Mesothelial cell of epicardium (in vitro differentiated cells): Measurements from ENCODE around the gene RPL27A. TPM values are rescaled to one million over a fixed set of nuclear protein-coding genes. Genes with fewer than 3 reads are reported as not detected.

ENCODE experiments used
- DNase-seq, 2 experiments: peaks; one replicate each; pipeline ENCODE4 v3.0.0; 2021; ENCODE audit warnings: low spot score in 2 of 2; ENCODE audit not compliant: unreplicated experiment in 2 of 2
- H3K27ac Mint-ChIP-seq: 2 replicates; pipeline ENCODE4 v1.8.0; 2021; ENCODE audit warnings: mixed read lengths
- H3K27me3 Mint-ChIP-seq: 2 replicates; pipeline ENCODE4 v1.8.0; 2021; ENCODE audit warnings: low read depth, mixed read lengths
- H3K36me3 Mint-ChIP-seq: 2 replicates; pipeline ENCODE4 v1.8.0; 2021; ENCODE audit warnings: mixed read lengths
- H3K4me1 Mint-ChIP-seq: 2 replicates; pipeline ENCODE4 v1.8.0; 2021; ENCODE audit warnings: mixed read lengths
- H3K4me3 Mint-ChIP-seq: 2 replicates; pipeline ENCODE4 v1.8.0; 2021; ENCODE audit warnings: mild to moderate bottlenecking, moderate library complexity, mixed read lengths
- H3K9me3 Mint-ChIP-seq: 2 replicates; pipeline ENCODE4 v1.8.0; 2021; ENCODE audit warnings: mixed read lengths
- CTCF ChIP-seq: fragments of 200-600 bp; sonication (generic); IDR thresholded peaks from one replicate; pipeline ENCODE4 v1.5.0; 2021; ENCODE audit warnings: antibody characterized with exemption; ENCODE audit not compliant: unreplicated experiment
- total RNA-seq: library from RNA; stranded (reverse); gene quantifications from 3 replicates; pipeline ENCODE4 v1.2.1, GENCODE V29; 2021

RPL27A gene
- total RNA-seq, 1 donor from 2014 or later: 923 TPM

GRCh38 chr11:8719211-8719649 is 36.6 kb downstream of the RPL27A start:
- Mint-ChIP-seq H3K27me3 (no peaks in the 10 kb centered on the region), H3K4me3 (no peak overlapping the region), H3K27ac (peak overlapping the region; percentile 84), H3K36me3 (peaks cover 18% of the 10 kb centered on the region), H3K4me1 (peaks cover 64% of the 10 kb centered on the region), H3K9me3 (no peaks in the 10 kb centered on the region)
- DNase-seq: no peak
- TF ChIP-seq CTCF: no peak

- Mint-ChIP-seq H3K36me3 (peaks cover 17% of the 10 kb centered on the region), H3K27ac (peak overlapping the region; percentile 53), H3K27me3 (no peaks in the 10 kb centered on the region), H3K4me1 (peaks cover 64% of the 10 kb centered on the region), H3K4me3 (no peak overlapping the region), H3K9me3 (no peaks in the 10 kb centered on the region)
- DNase-seq: no peak
- no peak for TF ChIP-seq CTCF
These were observed 37.1 kb downstream of the RPL27A start for GRCh38 chr11:8719721-8720120.

DNA sequence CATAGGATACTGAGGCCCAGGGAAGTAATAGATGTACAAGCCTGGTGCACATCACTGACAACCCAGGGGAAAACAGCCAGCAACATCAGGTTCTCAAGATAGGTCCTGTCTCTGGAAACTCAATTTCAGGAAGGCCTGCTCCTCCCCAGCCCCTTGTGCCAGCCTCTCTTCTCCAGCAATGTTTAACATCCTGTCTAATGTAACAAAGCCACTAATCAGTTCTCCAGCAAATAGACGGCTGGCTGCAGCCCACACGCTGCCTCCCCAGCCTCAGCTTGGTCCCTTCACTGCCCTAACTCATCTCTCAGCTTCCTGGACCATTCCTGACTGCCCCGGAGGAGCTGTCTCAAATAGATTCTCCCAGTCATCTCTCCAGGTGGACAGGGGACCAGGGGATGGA is 37.8 kb downstream of the RPL27A start:
- Mint-ChIP-seq H3K4me1 (peaks cover 64% of the 10 kb centered on the region), H3K27me3 (no peaks in the 10 kb centered on the region), H3K27ac (peak overlapping the region; percentile 92), H3K36me3 (peaks cover 15% of the 10 kb centered on the region), H3K9me3 (no peaks in the 10 kb centered on the region), H3K4me3 (no peak overlapping the region)
- no peak for DNase-seq
- TF ChIP-seq CTCF: no peak

- H3K4me1 Mint-ChIP-seq: peaks cover 64% of the 10 kb centered on the region
- no peak for DNase-seq
- no peaks in the 10 kb centered on the region for H3K9me3 Mint-ChIP-seq
- H3K27me3 Mint-ChIP-seq: no peaks in the 10 kb centered on the region
- H3K27ac Mint-ChIP-seq: peak overlapping the region; percentile 92
- H3K36me3 Mint-ChIP-seq: peaks cover 20% of the 10 kb centered on the region
- peak overlapping the region; percentile 15 for H3K4me3 Mint-ChIP-seq
- no peak for TF ChIP-seq CTCF
These were observed 38.4 kb downstream of the RPL27A start for GRCh38 chr11:8720868-8721608.

DNA sequence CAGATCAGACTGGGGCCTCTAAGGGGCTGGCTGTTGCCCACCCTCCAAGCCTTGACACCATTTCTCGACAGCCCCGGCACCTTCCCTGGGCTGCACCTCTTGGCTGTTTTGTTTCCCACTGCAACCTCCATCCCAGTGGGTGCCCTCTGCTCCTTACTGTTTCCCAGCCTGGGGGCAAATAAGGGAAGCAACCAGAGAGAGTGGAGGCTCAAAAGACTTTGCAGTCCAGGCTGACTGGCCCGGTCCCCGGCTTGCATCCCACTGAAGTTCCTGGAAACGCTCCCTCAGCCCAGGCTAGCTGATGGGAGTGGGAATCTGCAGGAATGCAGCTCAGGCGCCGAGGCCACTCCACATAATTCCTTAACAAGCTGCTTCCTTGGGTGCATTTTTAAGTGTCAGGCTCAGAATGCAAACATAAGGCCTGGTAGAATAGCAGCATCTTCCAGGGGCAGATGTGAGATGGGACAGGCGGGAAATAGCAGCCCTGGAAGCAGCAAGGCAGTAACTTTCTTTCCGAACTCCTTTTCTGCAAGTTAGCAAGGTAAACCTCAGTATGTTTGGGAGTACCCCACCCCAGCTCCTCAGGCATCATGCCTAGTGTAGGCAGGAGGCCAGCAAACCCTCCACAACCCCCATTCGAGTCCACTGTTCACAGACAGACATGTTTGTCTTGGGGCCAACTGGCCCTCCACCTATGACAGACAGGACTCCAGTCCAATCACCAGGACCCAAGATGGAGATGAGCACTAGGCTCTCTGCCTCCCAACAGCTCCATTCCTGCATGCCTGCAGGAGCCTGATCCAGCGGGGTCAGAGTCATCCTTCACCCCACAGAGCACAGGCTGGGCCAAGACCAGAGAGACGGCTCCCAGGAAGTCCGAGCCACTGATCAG is 39.3 kb downstream of the RPL27A start:
- H3K4me1 Mint-ChIP-seq: peaks cover 63% of the 10 kb centered on the region
- H3K4me3 Mint-ChIP-seq: peak overlapping the region; percentile 15
- no peaks in the 10 kb centered on the region for H3K9me3 Mint-ChIP-seq
- TF ChIP-seq CTCF: no peak
- H3K36me3 Mint-ChIP-seq: peaks cover 18% of the 10 kb centered on the region
- H3K27ac Mint-ChIP-seq: peak overlapping the region; percentile 92
- H3K27me3 Mint-ChIP-seq: no peaks in the 10 kb centered on the region
- DNase-seq: no peak
